Activated naive CD4-positive, alpha-beta T cell treated with anti-CD3 and anti-CD28 coated beads for 36 hours (primary cell): Measurements from ENCODE around the gene TRAPPC3. TPM values are rescaled to one million over a fixed set of nuclear protein-coding genes. Genes with fewer than 3 reads are reported as not detected.

Experiments
- CTCF ChIA-PET: fragments of 350-600 bp; sonication (Branson Sonifier 250); formaldehyde crosslinking; loops from one replicate; lab custom pipeline; 2021; ENCODE audit warnings: antibody characterized with exemption; lab: Charles Lee
- DNase-seq: peaks from one replicate; pipeline ENCODE4 v3.0.0-alpha.2; 2020
- H3K27ac Mint-ChIP-seq: one replicate; pipeline ENCODE4 v1.8.0; 2021; ENCODE audit warnings: mild to moderate bottlenecking, mixed read lengths
- H3K27me3 Mint-ChIP-seq: one replicate; pipeline ENCODE4 v1.8.0; 2021; ENCODE audit warnings: low read depth, mixed read lengths
- H3K36me3 Mint-ChIP-seq: one replicate; pipeline ENCODE4 v1.8.0; 2021; ENCODE audit warnings: low read depth, mixed read lengths
- H3K4me1 Mint-ChIP-seq: one replicate; pipeline ENCODE4 v1.8.0; 2021; ENCODE audit warnings: low read depth, mixed read lengths
- H3K4me3 Mint-ChIP-seq: one replicate; pipeline ENCODE4 v1.8.0; 2021; ENCODE audit warnings: mild to moderate bottlenecking, moderate library complexity, mixed read lengths
- H3K9me3 Mint-ChIP-seq: one replicate; pipeline ENCODE4 v1.8.0; 2021; ENCODE audit warnings: mixed read lengths
- intact Hi-C: fragments of 100-400 bp; cut with micrococcal nuclease; formaldehyde crosslinking; loops from one replicate; pipeline ENCODE4 v1.15.1; 2023
- total RNA-seq, 2 experiments: library from RNA; stranded (reverse); gene quantifications; one replicate each; pipeline ENCODE4 v1.2.3, GENCODE V29; 2021

Gene TRAPPC3
- total RNA-seq, 2 experiments from 2014 or later: 35.9 to 37.6 TPM

GRCh38 chr1:36175137-36176095 is 26.1 kb upstream of the TRAPPC3 start:
- H3K4me1 Mint-ChIP-seq: peaks cover 14% of the 10 kb centered on the region
- H3K4me3 Mint-ChIP-seq: no peak overlapping the region
- intact Hi-C loops: no loop called here
- CTCF ChIA-PET: no interaction called here
- no peak for DNase-seq
- H3K9me3 Mint-ChIP-seq: no peaks in the 10 kb centered on the region
- peaks cover 35% of the 10 kb centered on the region for H3K36me3 Mint-ChIP-seq
- H3K27me3 Mint-ChIP-seq: no peaks in the 10 kb centered on the region
- H3K27ac Mint-ChIP-seq: no peak overlapping the region

- Mint-ChIP-seq H3K27ac (no peak overlapping the region), H3K4me3 (no peak overlapping the region), H3K36me3 (peaks cover 28% of the 10 kb centered on the region), H3K27me3 (no peaks in the 10 kb centered on the region), H3K9me3 (no peaks in the 10 kb centered on the region), H3K4me1 (peaks cover 14% of the 10 kb centered on the region)
- intact Hi-C loops: no loop called here
- CTCF ChIA-PET: no interaction called here
- no peak for DNase-seq
Measured at GRCh38 chr1:36174713-36175112, 25.4 kb upstream of the TRAPPC3 start.

- H3K9me3 Mint-ChIP-seq: no peaks in the 10 kb centered on the region
- DNase-seq: no peak
- no peaks in the 10 kb centered on the region for H3K27me3 Mint-ChIP-seq
- peaks cover 27% of the 10 kb centered on the region for H3K36me3 Mint-ChIP-seq
- intact Hi-C loops: no loop called here
- H3K4me1 Mint-ChIP-seq: peaks cover 17% of the 10 kb centered on the region
- CTCF ChIA-PET: interaction anchor here (1.0 kb wide), 1 partner anchor 15 kb away, joined by 4 read pairs; no protein-coding TSS in a partner anchor
- peak overlapping the region; percentile 71 for H3K27ac Mint-ChIP-seq
- H3K4me3 Mint-ChIP-seq: no peak overlapping the region
Measured at GRCh38 chr1:36172983-36173382, 23.7 kb upstream of the TRAPPC3 start.

- H3K4me3 Mint-ChIP-seq: no peak overlapping the region
- H3K9me3 Mint-ChIP-seq: no peaks in the 10 kb centered on the region
- intact Hi-C loops: no loop called here
- peaks cover 23% of the 10 kb centered on the region for H3K36me3 Mint-ChIP-seq
- no peaks in the 10 kb centered on the region for H3K27me3 Mint-ChIP-seq
- H3K4me1 Mint-ChIP-seq: peaks cover 18% of the 10 kb centered on the region
- CTCF ChIA-PET: interaction anchor here (1.0 to 1.5 kb wide), 2 partner anchors 16 kb away, joined by 4 to 7 read pairs; no protein-coding TSS in a partner anchor
- H3K27ac Mint-ChIP-seq: peak overlapping the region; percentile 18
- DNase-seq: no peak
Measured at GRCh38 chr1:36172017-36172747, 22.9 kb upstream of the TRAPPC3 start.

- Mint-ChIP-seq H3K27ac (peak overlapping the region; percentile 22), H3K9me3 (no peaks in the 10 kb centered on the region), H3K4me3 (no peak overlapping the region), H3K4me1 (peaks cover 31% of the 10 kb centered on the region), H3K27me3 (no peaks in the 10 kb centered on the region), H3K36me3 (peaks cover 25% of the 10 kb centered on the region)
- intact Hi-C loops: no loop called here
- DNase-seq: no peak
- CTCF ChIA-PET: interaction anchor here (0.6 to 1.5 kb wide), 8 partner anchors 10 to 856 kb away, joined by 3 to 7 read pairs (median 3); partner anchors contain the start of gene TRAPPC3
Measured at GRCh38 chr1:36170643-36171412, 21.5 kb upstream of the TRAPPC3 start.

- intact Hi-C loops: no loop called here
- H3K4me3 Mint-ChIP-seq: no peak overlapping the region
- DNase-seq: no peak
- peaks cover 36% of the 10 kb centered on the region for H3K4me1 Mint-ChIP-seq
- H3K36me3 Mint-ChIP-seq: peaks cover 20% of the 10 kb centered on the region
- H3K27me3 Mint-ChIP-seq: no peaks in the 10 kb centered on the region
- CTCF ChIA-PET: interaction anchor here (0.7 kb wide), 1 partner anchor 18 kb away, joined by 3 read pairs; no protein-coding TSS in a partner anchor
- peak overlapping the region; percentile 14 for H3K27ac Mint-ChIP-seq
- H3K9me3 Mint-ChIP-seq: no peaks in the 10 kb centered on the region
Measured at GRCh38 chr1:36168514-36168913, 19.2 kb upstream of the TRAPPC3 start.

GRCh38 chr1:36166938-36167905 is 17.9 kb upstream of the TRAPPC3 start:
- peaks cover 37% of the 10 kb centered on the region for H3K4me1 Mint-ChIP-seq
- intact Hi-C loops: no loop called here
- CTCF ChIA-PET: interaction anchor here (0.9 to 1.5 kb wide), 2 partner anchors 17 to 119 kb away, joined by 3 read pairs; no protein-coding TSS in a partner anchor
- H3K27me3 Mint-ChIP-seq: no peaks in the 10 kb centered on the region
- peak overlapping the region; percentile 26 for H3K27ac Mint-ChIP-seq
- H3K36me3 Mint-ChIP-seq: peaks cover 13% of the 10 kb centered on the region
- H3K9me3 Mint-ChIP-seq: no peaks in the 10 kb centered on the region
- no peak overlapping the region for H3K4me3 Mint-ChIP-seq
- DNase-seq: no peak

- intact Hi-C loops: no loop called here
- no peaks in the 10 kb centered on the region for H3K27me3 Mint-ChIP-seq
- H3K36me3 Mint-ChIP-seq: peaks cover 18% of the 10 kb centered on the region
- no peaks in the 10 kb centered on the region for H3K9me3 Mint-ChIP-seq
- H3K4me3 Mint-ChIP-seq: no peak overlapping the region
- H3K4me1 Mint-ChIP-seq: peaks cover 46% of the 10 kb centered on the region
- CTCF ChIA-PET: interaction anchor here (1.5 kb wide), 1 partner anchor 120 kb away, joined by 3 read pairs; no protein-coding TSS in a partner anchor
- DNase-seq: no peak
- H3K27ac Mint-ChIP-seq: peak overlapping the region; percentile 57
Measured at GRCh38 chr1:36166136-36166535, 16.9 kb upstream of the TRAPPC3 start.

- H3K4me1 Mint-ChIP-seq: peaks cover 49% of the 10 kb centered on the region
- H3K27ac Mint-ChIP-seq: no peak overlapping the region
- CTCF ChIA-PET: interaction anchor here (1.1 kb wide), 1 partner anchor 23 kb away, joined by 4 read pairs; no protein-coding TSS in a partner anchor
- H3K4me3 Mint-ChIP-seq: no peak overlapping the region
- no peaks in the 10 kb centered on the region for H3K9me3 Mint-ChIP-seq
- intact Hi-C loops: no loop called here
- no peak for DNase-seq
- peaks cover 20% of the 10 kb centered on the region for H3K36me3 Mint-ChIP-seq
- H3K27me3 Mint-ChIP-seq: no peaks in the 10 kb centered on the region
Measured at GRCh38 chr1:36165145-36165544, 15.9 kb upstream of the TRAPPC3 start.

GRCh38 chr1:36164361-36164760 is 15.1 kb upstream of the TRAPPC3 start:
- peaks cover 20% of the 10 kb centered on the region for H3K36me3 Mint-ChIP-seq
- intact Hi-C loops: no loop called here
- peaks cover 55% of the 10 kb centered on the region for H3K4me1 Mint-ChIP-seq
- no peak for DNase-seq
- no peak overlapping the region for H3K4me3 Mint-ChIP-seq
- CTCF ChIA-PET: interaction anchor here (1.1 to 5.8 kb wide), 2 partner anchors 14 to 23 kb away, joined by 4 to 75 read pairs; partner anchors contain the start of gene TRAPPC3
- no peaks in the 10 kb centered on the region for H3K27me3 Mint-ChIP-seq
- H3K27ac Mint-ChIP-seq: no peak overlapping the region
- no peaks in the 10 kb centered on the region for H3K9me3 Mint-ChIP-seq

GRCh38 chr1:36163426-36163825 is 14.1 kb upstream of the TRAPPC3 start:
- no peak overlapping the region for H3K4me3 Mint-ChIP-seq
- H3K9me3 Mint-ChIP-seq: no peaks in the 10 kb centered on the region
- H3K36me3 Mint-ChIP-seq: peaks cover 20% of the 10 kb centered on the region
- peaks cover 60% of the 10 kb centered on the region for H3K4me1 Mint-ChIP-seq
- CTCF ChIA-PET: interaction anchor here (0.6 to 5.8 kb wide), 5 partner anchors 13 to 209 kb away, joined by 4 to 75 read pairs (median 8); partner anchors contain the start of gene TRAPPC3
- no peaks in the 10 kb centered on the region for H3K27me3 Mint-ChIP-seq
- no peak for DNase-seq
- intact Hi-C loops: no loop called here
- H3K27ac Mint-ChIP-seq: no peak overlapping the region
